Endothelial cell of umbilical vein (primary cell): Measurements from ENCODE around the gene DERA. TPM values are rescaled to one million over a fixed set of nuclear protein-coding genes. Genes with fewer than 3 reads are reported as not detected.

Source experiments
- BruUV-seq: library from RNA; stranded (reverse); fragments of 400-500 nt; replicated peaks from 2 replicates; lab custom pipeline; 2021; lab: Mats Ljungman, UMichigan
- CTCF ChIA-PET: fragments of 300-600, 350-600 bp; sonication (Branson Sonifier 250); formaldehyde crosslinking; loops from one replicate; lab custom pipeline; 2021; ENCODE audit warnings: antibody characterized with exemption, inconsistent platforms; lab: Charles Lee
- POLR2A ChIA-PET: fragments of 300-600, 350-600 bp; sonication (Branson Sonifier 250); formaldehyde crosslinking; loops from one replicate; lab custom pipeline; 2021; ENCODE audit warnings: antibody characterized with exemption, inconsistent platforms; lab: Charles Lee
- DNase-seq: peaks from one replicate; pipeline ENCODE4 v3.0.0-alpha.2; 2011; ENCODE audit warnings: low read depth, low spot score
- FAIRE-seq: peaks from 2 replicates; lab custom pipeline; 2011; peaks lifted over from hg19 to GRCh38; lab: Jason Lieb, UNC
- H2AFZ ChIP-seq: 2 replicates; pipeline ENCODE4 v1.6.0; 2012; ENCODE audit warnings: low read depth, low read length, control low read depth, inconsistent platforms
- H3K27ac ChIP-seq: 2 replicates; pipeline ENCODE4 v1.5.1; 2011; ENCODE audit warnings: low read depth, mild to moderate bottlenecking, control low read depth, low read length, moderate library complexity; ENCODE audit not compliant: insufficient read depth
- H3K27me3 ChIP-seq, 2 experiments: 2 replicates each; pipeline versions ENCODE4 v1.6.0 to v1.6.1; 2011; ENCODE audit warnings: low read length in 2 of 2, mixed read lengths in 1 of 2; ENCODE audit not compliant: control insufficient read depth in 2 of 2, insufficient read depth in 2 of 2
- H3K36me3 ChIP-seq, 2 experiments: 2 replicates in 1 of 2; 3 replicates in 1 of 2; pipeline ENCODE4 v1.5.1; 2011; ENCODE audit warnings: low read length in 2 of 2, mild to moderate bottlenecking in 1 of 2, moderate library complexity in 1 of 2; ENCODE audit not compliant: control insufficient read depth in 2 of 2, insufficient read depth in 2 of 2; ENCODE audit errors: extremely low read depth in 1 of 2
- H3K4me1 ChIP-seq: 3 replicates; pipeline ENCODE4 v1.5.1; 2011; ENCODE audit warnings: mild to moderate bottlenecking, low read length; ENCODE audit not compliant: control insufficient read depth, insufficient read depth; ENCODE audit errors: extremely low read depth
- H3K4me2 ChIP-seq: 2 replicates; pipeline ENCODE4 v1.6.1; 2011; ENCODE audit warnings: low read length, control low read depth, mixed read lengths; ENCODE audit not compliant: insufficient read depth
- H3K4me3 ChIP-seq, 3 experiments: fragments of 200-600 bp in 1 of 3; sonication (generic), shearing (Covaris generic) in 1 of 3; replicated peaks in 1 of 3; 2 replicates each; pipeline ENCODE4 v1.5.1; 2011 to 2016; ENCODE audit warnings: control low read depth in 3 of 3, low read length in 3 of 3, mild to moderate bottlenecking in 2 of 3, inconsistent platforms in 1 of 3, low read depth in 1 of 3, moderate library complexity in 1 of 3; ENCODE audit not compliant: insufficient read depth in 1 of 3
- H3K79me2 ChIP-seq: 2 replicates; pipeline ENCODE4 v1.6.0; 2012; ENCODE audit warnings: low read length, inconsistent platforms; ENCODE audit not compliant: control insufficient read depth, insufficient read depth
- H3K9ac ChIP-seq: replicated peaks from 2 replicates; pipeline ENCODE3; 2011; ENCODE audit warnings: low read length, control low read depth; ENCODE audit not compliant: insufficient read depth; ENCODE audit errors: extremely low read depth
- H3K9me1 ChIP-seq: replicated peaks from 3 replicates; pipeline ENCODE4 v1.6.0; 2011; ENCODE audit warnings: mild to moderate bottlenecking, low read length; ENCODE audit not compliant: control insufficient read depth, insufficient read depth; ENCODE audit errors: extremely low read depth
- H3K9me3 ChIP-seq: replicated peaks from 2 replicates; pipeline ENCODE4 v1.5.1; 2012; ENCODE audit warnings: low read length, inconsistent platforms; ENCODE audit not compliant: control insufficient read depth, insufficient read depth
- H4K20me1 ChIP-seq: replicated peaks from 2 replicates; pipeline ENCODE3; 2011; ENCODE audit warnings: mild to moderate bottlenecking, low read length; ENCODE audit not compliant: control insufficient read depth, insufficient read depth; ENCODE audit errors: extremely low read depth
- CTCF ChIP-seq, 2 donors: IDR thresholded peaks; 1 replicate in 1 of 2; 2 replicates in 1 of 2; pipeline ENCODE4 v1.5.1; 2011; ENCODE audit warnings: low read length in 2 of 2, mild to moderate bottlenecking in 2 of 2, moderate library complexity in 2 of 2, control low read depth in 1 of 2, inconsistent platforms in 1 of 2, low read depth in 1 of 2; ENCODE audit not compliant: insufficient read depth in 1 of 2; ENCODE audit errors: extremely low read depth in 1 of 2
- EZH2 ChIP-seq: IDR thresholded peaks from 2 replicates; pipeline ENCODE4 v1.6.1; 2012; ENCODE audit warnings: borderline replicate concordance, low read depth, mild to moderate bottlenecking, moderate library complexity, low read length, inconsistent platforms; ENCODE audit not compliant: severe bottlenecking
- FOS ChIP-seq: IDR thresholded peaks from 2 replicates; pipeline ENCODE4 v1.6.1; 2011; ENCODE audit warnings: mild to moderate bottlenecking, low read length, moderate library complexity, borderline replicate concordance; ENCODE audit not compliant: insufficient read depth
- GATA2 ChIP-seq: IDR thresholded peaks from 2 replicates; pipeline ENCODE4 v1.7.0; 2011; ENCODE audit warnings: low read depth, mild to moderate bottlenecking, moderate library complexity, mixed read lengths, low read length; ENCODE audit not compliant: insufficient read length, insufficient read depth
- JUN ChIP-seq: IDR thresholded peaks from 2 replicates; pipeline ENCODE4 v1.6.1; 2011; ENCODE audit warnings: borderline replicate concordance, low read depth; ENCODE audit not compliant: insufficient read length, insufficient read depth
- MAX ChIP-seq: IDR thresholded peaks from 2 replicates; pipeline ENCODE4 v1.6.1; 2011; ENCODE audit not compliant: insufficient read depth, insufficient read length
- MYC ChIP-seq: IDR thresholded peaks from one replicate; pipeline ENCODE4 v1.6.1; 2011; ENCODE audit warnings: mild to moderate bottlenecking, low read depth, low read length
- dilution Hi-C: fragments of 300-500 bp; cut with MboI; formaldehyde crosslinking; loops from one replicate; pipeline ENCODE4 v1.15.0; 2019; ENCODE audit warnings: low sequenced_read_pairs; ENCODE audit not compliant: extremely low pct_ligation_motif_present
- intact Hi-C: fragments of 100-400 bp; cut with micrococcal nuclease; formaldehyde crosslinking; loops from one replicate; pipeline ENCODE4 v1.10.0; 2022
- polyA plus RNA-seq, 4 experiments: library from polyadenylated mRNA; depleted of rRNA in 3 of 4; stranded (reverse) in 3 of 4; unstranded in 1 of 4; fragments of >200 nt; gene quantifications; 2 replicates each; pipeline versions ENCODE4 v1.2.1 to v1.2.3, GENCODE V29; 2011 to 2012; ENCODE audit warnings: missing spikeins in 1 of 4
- total RNA-seq: library from RNA; stranded (reverse); gene quantifications from 2 replicates; pipeline ENCODE4 v1.2.3, GENCODE V29; 2021

DERA gene
- total and polyA plus RNA-seq, 2 donors (not counting 3 experiments of a cell fraction or from before 2014, with no cell fraction given) = 19.8 to 41.5 TPM

GRCh38 chr12:16062611-16063010, 151.5 kb downstream of the DERA start:
- H3K36me3 ChIP-seq = no peaks in the 10 kb centered on the region
- CTCF ChIA-PET = no interaction called here
- intact Hi-C loops = no loop called here
- no peak overlapping the region for H3K9ac ChIP-seq
- no peak overlapping the region for H2AFZ ChIP-seq
- H3K9me3 ChIP-seq = no peaks in the 10 kb centered on the region
- TF ChIP-seq CTCF (IDR thresholded peaks at IDR 0.05; ENCODE audit: extremely low read depth in 1 of 2, insufficient read depth in 1 of 2, low read depth in 1 of 2, low read length in 2 of 2) (no peak), JUN (no peak), MAX (no peak), MYC (no peak), EZH2 (no peak), FOS (no peak), GATA2 (no peak)
- no peaks in the 10 kb centered on the region for H3K4me1 ChIP-seq
- no peak overlapping the region for H3K4me2 ChIP-seq
- POLR2A ChIA-PET = no interaction called here
- no peak overlapping the region for H3K27ac ChIP-seq
- no peaks in the 10 kb centered on the region for H4K20me1 ChIP-seq
- no TSS peak for BruUV-seq
- no peak overlapping the region for H3K4me3 ChIP-seq
- DNase-seq (no peak), FAIRE-seq (peak; percentile 62)
- H3K9me1 ChIP-seq = no peaks in the 10 kb centered on the region
- dilution Hi-C loops = no loop called here
- no peaks in the 10 kb centered on the region for H3K79me2 ChIP-seq
- H3K27me3 ChIP-seq = peaks cover under 1 to 4% of the 10 kb centered on the region in 2 experiments
